VCaP (cell line): ENCODE measurements around the gene UBE3C.

Experiments used
- H3K27ac ChIP-seq: fragments of 450-650 bp; 2 replicates; pipeline ENCODE4 v1.5.1; 2017
- CTCF ChIP-seq: fragments of 450-650 bp; conservative IDR thresholded peaks from 2 replicates; pipeline ENCODE4 v1.5.1; 2017; ENCODE audit warnings: mild to moderate bottlenecking, moderate library complexity

UBE3C gene

GRCh38 chr7:157253850-157254249 lies 115.1 kb downstream of the UBE3C start:
- H3K27ac ChIP-seq: peak overlapping the region; percentile 61
- TF ChIP-seq CTCF: peak; percentile 78

GRCh38 chr7:157254781-157255180 lies 116.1 kb downstream of the UBE3C start:
- H3K27ac ChIP-seq: peak overlapping the region; percentile 61

- peak overlapping the region; percentile 61 for H3K27ac ChIP-seq
Measured at GRCh38 chr7:157255201-157255606, 116.5 kb downstream of the UBE3C start.

GRCh38 chr7:157263156-157263555 lies 124.4 kb downstream of the UBE3C start:
- H3K27ac ChIP-seq: no peak overlapping the region
- TF ChIP-seq CTCF: no peak

More at GRCh38 chr7:157255201-157255606, 116.5 kb downstream of the UBE3C start:
- TF ChIP-seq CTCF: no peak

GRCh38 chr7:157265051-157265450 lies 126.3 kb downstream of the UBE3C start:
- TF ChIP-seq CTCF: no peak
- H3K27ac ChIP-seq: no peak overlapping the region

GRCh38 chr7:157266272-157266671 lies 127.5 kb downstream of the UBE3C start:
- H3K27ac ChIP-seq: peak overlapping the region; percentile 12; the same call in 1 of the 2 replicates
- no peak for TF ChIP-seq CTCF

- TF ChIP-seq CTCF: no peak
- H3K27ac ChIP-seq: peak overlapping the region; percentile 72; the same call in 1 of the 2 replicates
Measured at GRCh38 chr7:157267516-157267915, 128.8 kb downstream of the UBE3C start.

GRCh38 chr7:157267956-157268355 lies 129.2 kb downstream of the UBE3C start:
- H3K27ac ChIP-seq: peak overlapping the region; percentile 72
- TF ChIP-seq CTCF: no peak
